HepG2 (cell line): ENCODE data around the gene GMPPA. TPM values are rescaled to one million over a fixed set of nuclear protein-coding genes. Genes with fewer than 3 reads are reported as not detected.

ENCODE experiments used
- ARHGAP35 ChIP-seq: sonication (generic); formaldehyde crosslinking; IDR thresholded peaks from 2 replicates; pipeline ENCODE4 v1.9.0; 2022; ENCODE audit warnings: mild to moderate bottlenecking, inconsistent platforms, moderate library complexity, missing genetic modification reagents, borderline replicate concordance
- ATF7 ChIP-seq, 2 experiments: fragments of 450-650 bp in 1 of 2; sonication (generic) in 1 of 2; formaldehyde crosslinking in 1 of 2; IDR thresholded peaks; 2 replicates each; pipeline versions ENCODE4 v1.4.0 to v1.6.1; 2016 to 2020; ENCODE audit warnings: antibody characterized with exemption in 1 of 2, mild to moderate bottlenecking in 1 of 2, missing genetic modification reagents in 1 of 2
- GFI1 ChIP-seq: sonication (generic); formaldehyde crosslinking; IDR thresholded peaks from 2 replicates; pipeline ENCODE4 v1.5.0; 2020; ENCODE audit warnings: missing genetic modification reagents, mild to moderate bottlenecking, borderline replicate concordance
- KLF9 ChIP-seq: IDR thresholded peaks from 2 replicates; pipeline ENCODE4 v1.6.1; 2016; ENCODE audit warnings: low read depth
- MED1 ChIP-seq: sonication (generic); formaldehyde crosslinking; IDR thresholded peaks from 2 replicates; pipeline ENCODE4 v1.4.0; 2020; ENCODE audit warnings: missing genetic modification reagents
- MIER2 ChIP-seq: IDR thresholded peaks from 2 replicates; pipeline ENCODE4 v1.6.1; 2016; ENCODE audit warnings: missing biosample characterization, missing genetic modification reagents
- MXI1 ChIP-seq: IDR thresholded peaks from 3 replicates; pipeline ENCODE4 v1.6.1; 2012; ENCODE audit warnings: low read depth, low read length, inconsistent platforms, borderline replicate concordance
- NR2C2 ChIP-seq: sonication (generic); formaldehyde crosslinking; IDR thresholded peaks from 2 replicates; pipeline ENCODE4 v1.4.0; 2020; ENCODE audit warnings: missing genetic modification reagents, mild to moderate bottlenecking, moderate library complexity, borderline replicate concordance
- POLR2A ChIP-seq, 2 experiments: IDR thresholded peaks; 2 replicates each; pipeline ENCODE4 v1.6.1; 2011; ENCODE audit warnings: low read depth in 2 of 2, low read length in 2 of 2, mild to moderate bottlenecking in 1 of 2, moderate library complexity in 1 of 2; ENCODE audit not compliant: insufficient read depth in 1 of 2
- RNF2 ChIP-seq: fragments of 450-650 bp; conservative IDR thresholded peaks from 2 replicates; pipeline ENCODE4 v1.6.1; 2016; ENCODE audit warnings: low read depth
- SALL1 ChIP-seq: sonication (generic); formaldehyde crosslinking; IDR thresholded peaks from 2 replicates; pipeline ENCODE4 v1.8.0; 2022; ENCODE audit warnings: mild to moderate bottlenecking, missing genetic modification reagents
- SOX13 ChIP-seq, 3 experiments: fragments of 450-650 bp in 1 of 3; sonication (generic) in 1 of 3; formaldehyde crosslinking in 1 of 3; IDR thresholded peaks in 2 of 3; conservative IDR thresholded peaks in 1 of 3; 2 replicates each; pipeline versions ENCODE4 v1.5.0 to v1.6.1; 2016 to 2020; ENCODE audit warnings: antibody characterized with exemption in 1 of 3, mild to moderate bottlenecking in 1 of 3, missing compliant biosample characterization in 1 of 3, missing genetic modification reagents in 1 of 3, moderate library complexity in 1 of 3
- ZBTB38 ChIP-seq: sonication (generic); formaldehyde crosslinking; IDR thresholded peaks from 2 replicates; pipeline ENCODE4 v1.5.1; 2020; ENCODE audit warnings: mild to moderate bottlenecking, missing genetic modification reagents
- ZFAT ChIP-seq: sonication (generic); formaldehyde crosslinking; conservative IDR thresholded peaks from 2 replicates; pipeline ENCODE4 v1.8.1; 2023; ENCODE audit warnings: missing genetic modification reagents, inconsistent platforms
- ZNF282 ChIP-seq: fragments of 450-650 bp; IDR thresholded peaks from 2 replicates; pipeline ENCODE4 v1.6.1; 2018; ENCODE audit not compliant: partially characterized antibody
- ZNF564 ChIP-seq: sonication (generic); formaldehyde crosslinking; IDR thresholded peaks from 2 replicates; pipeline ENCODE4 v1.8.1; 2023; ENCODE audit warnings: mild to moderate bottlenecking, missing genetic modification reagents
- polyA plus RNA-seq, 8 experiments: library from polyadenylated mRNA; depleted of rRNA in 3 of 8; stranded (reverse) in 7 of 8; unstranded in 1 of 8; fragments of >200 nt; fragmentation: Illumina TruSeq in 4 of 8; extraction: Trizol in 4 of 8; gene quantifications; 2 replicates each; pipeline versions ENCODE4 v1.2.1 to v1.2.3, GENCODE V29; 2011 to 2016; ENCODE audit warnings: low read depth in 4 of 8, missing spikeins in 1 of 8, mixed read lengths in 1 of 8; ENCODE audit not compliant: insufficient read depth in 1 of 8
- total RNA-seq, 5 experiments: library from RNA; depleted of rRNA; stranded (reverse); fragments of >200 nt; fragmentation: Illumina TruSeq; extraction: Trizol; gene quantifications; 2 replicates each; pipeline ENCODE4 v1.2.3, GENCODE V29; 2016; ENCODE audit warnings: low read depth in 1 of 5
- TF ChIP-seq, protein P1 (sequence below): sonication (generic); formaldehyde crosslinking; IDR thresholded peaks from 2 replicates; pipeline ENCODE4 v1.4.0; 2020; ENCODE audit warnings: missing genetic modification reagents, borderline replicate concordance
- TF ChIP-seq, protein P2 (sequence below): sonication (generic); formaldehyde crosslinking; IDR thresholded peaks from 2 replicates; pipeline ENCODE4 v1.5.0; 2020; ENCODE audit warnings: mild to moderate bottlenecking, missing genetic modification reagents, borderline replicate concordance
- TF ChIP-seq, protein P3 (sequence below): sonication (generic); formaldehyde crosslinking; IDR thresholded peaks from 2 replicates; pipeline ENCODE4 v1.8.0; 2023; ENCODE audit warnings: mild to moderate bottlenecking, missing genetic modification reagents
- TF ChIP-seq, protein P4 (sequence below): IDR thresholded peaks from 2 replicates; pipeline ENCODE4 v1.6.1; 2018; ENCODE audit warnings: missing genetic modification reagents
- TF ChIP-seq, protein P5 (sequence below): sonication (generic); formaldehyde crosslinking; IDR thresholded peaks from 2 replicates; pipeline ENCODE4 v1.5.0; 2020; ENCODE audit warnings: mild to moderate bottlenecking, missing genetic modification reagents

The GMPPA gene
- total and polyA plus RNA-seq, 2 of the 13 experiments (the other 11 are each of a cell fraction or from before 2014, with no cell fraction given), result 81.1 to 106 TPM

DNA sequence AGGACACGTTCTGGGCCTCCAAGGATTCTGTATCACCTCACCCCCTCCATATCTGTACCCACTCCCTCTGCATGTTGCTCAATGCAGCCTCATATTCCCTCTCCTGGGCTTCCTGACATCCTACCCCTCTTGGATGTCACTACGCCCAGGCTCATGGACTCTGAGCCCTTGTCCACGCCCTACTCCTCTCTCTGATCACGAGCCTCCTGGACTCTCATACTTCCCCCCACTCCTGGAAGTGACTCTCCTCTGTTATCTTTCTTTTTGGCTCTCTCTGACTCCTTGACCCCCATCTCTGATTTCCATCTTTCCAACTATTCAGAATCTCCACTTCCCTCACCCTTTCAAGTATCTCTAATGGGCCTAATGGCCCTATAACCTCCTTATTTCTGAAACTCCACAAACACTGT lies 47.3 kb downstream of the GMPPA start (continued):
- TF ChIP-seq, protein P1, sequence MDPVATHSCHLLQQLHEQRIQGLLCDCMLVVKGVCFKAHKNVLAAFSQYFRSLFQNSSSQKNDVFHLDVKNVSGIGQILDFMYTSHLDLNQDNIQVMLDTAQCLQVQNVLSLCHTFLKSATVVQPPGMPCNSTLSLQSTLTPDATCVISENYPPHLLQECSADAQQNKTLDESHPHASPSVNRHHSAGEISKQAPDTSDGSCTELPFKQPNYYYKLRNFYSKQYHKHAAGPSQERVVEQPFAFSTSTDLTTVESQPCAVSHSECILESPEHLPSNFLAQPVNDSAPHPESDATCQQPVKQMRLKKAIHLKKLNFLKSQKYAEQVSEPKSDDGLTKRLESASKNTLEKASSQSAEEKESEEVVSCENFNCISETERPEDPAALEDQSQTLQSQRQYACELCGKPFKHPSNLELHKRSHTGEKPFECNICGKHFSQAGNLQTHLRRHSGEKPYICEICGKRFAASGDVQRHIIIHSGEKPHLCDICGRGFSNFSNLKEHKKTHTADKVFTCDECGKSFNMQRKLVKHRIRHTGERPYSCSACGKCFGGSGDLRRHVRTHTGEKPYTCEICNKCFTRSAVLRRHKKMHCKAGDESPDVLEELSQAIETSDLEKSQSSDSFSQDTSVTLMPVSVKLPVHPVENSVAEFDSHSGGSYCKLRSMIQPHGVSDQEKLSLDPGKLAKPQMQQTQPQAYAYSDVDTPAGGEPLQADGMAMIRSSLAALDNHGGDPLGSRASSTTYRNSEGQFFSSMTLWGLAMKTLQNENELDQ (CRISPR knock-in tag), result no peak
- TF ChIP-seq, protein P2, sequence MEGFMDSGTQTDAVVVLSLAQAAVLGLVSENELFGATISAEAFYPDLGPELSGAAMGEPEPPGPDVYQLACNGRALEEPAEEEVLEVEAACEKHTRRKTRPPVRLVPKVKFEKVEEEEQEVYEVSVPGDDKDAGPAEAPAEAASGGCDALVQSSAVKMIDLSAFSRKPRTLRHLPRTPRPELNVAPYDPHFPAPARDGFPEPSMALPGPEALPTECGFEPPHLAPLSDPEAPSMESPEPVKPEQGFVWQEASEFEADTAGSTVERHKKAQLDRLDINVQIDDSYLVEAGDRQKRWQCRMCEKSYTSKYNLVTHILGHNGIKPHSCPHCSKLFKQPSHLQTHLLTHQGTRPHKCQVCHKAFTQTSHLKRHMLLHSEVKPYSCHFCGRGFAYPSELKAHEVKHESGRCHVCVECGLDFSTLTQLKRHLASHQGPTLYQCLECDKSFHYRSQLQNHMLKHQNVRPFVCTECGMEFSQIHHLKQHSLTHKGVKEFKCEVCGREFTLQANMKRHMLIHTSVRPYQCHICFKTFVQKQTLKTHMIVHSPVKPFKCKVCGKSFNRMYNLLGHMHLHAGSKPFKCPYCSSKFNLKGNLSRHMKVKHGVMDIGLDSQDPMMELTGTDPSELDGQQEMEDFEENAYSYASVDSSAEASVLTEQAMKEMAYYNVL (CRISPR knock-in tag), result 0 out of 2 replicates have a peak, but pooled peaks have one; percentile 83
- TF ChIP-seq ZNF282 (no peak), ARHGAP35 (CRISPR knock-in tag) (no peak), POLR2A (IDR thresholded peaks at IDR 0.05; ENCODE audit: insufficient read depth in 1 of 2, low read depth in 2 of 2, low read length in 2 of 2) (no peak), NR2C2 (CRISPR knock-in tag) (peak; percentile 40; the same call in 1 of the 2 replicates), ZFAT (CRISPR knock-in tag) (no peak), RNF2 (no peak), MIER2 (CRISPR knock-in tag) (peak; percentile 92), ZNF564 (CRISPR knock-in tag) (no peak), MED1 (CRISPR knock-in tag) (peak; percentile 87), MXI1 (peak; percentile 55; the same call in 1 of the 3 replicates), KLF9 (CRISPR knock-in tag) (0 out of 2 replicates have a peak, but pooled peaks have one; percentile 41), GFI1 (CRISPR knock-in tag) (peak; percentile 38; the same call in 1 of the 2 replicates), ATF7 (IDR thresholded peaks at IDR 0.05) (no peak), ATF7 (CRISPR knock-in tag; IDR thresholded peaks at IDR 0.05) (no peak), ZBTB38 (CRISPR knock-in tag) (peak; percentile 47; the same call in 1 of the 2 replicates), SALL1 (peak; percentile 87), SOX13 (IDR thresholded peaks at IDR 0.05) (no peak), SOX13 (CRISPR knock-in tag; conservative IDR thresholded peaks at IDR 0.05 in 1 of 2, IDR thresholded peaks at IDR 0.05 in 1 of 2) (peak in 1 of 2 experiments; percentile 54; a peak in 1 of 4 replicates)
- TF ChIP-seq, protein P3, sequence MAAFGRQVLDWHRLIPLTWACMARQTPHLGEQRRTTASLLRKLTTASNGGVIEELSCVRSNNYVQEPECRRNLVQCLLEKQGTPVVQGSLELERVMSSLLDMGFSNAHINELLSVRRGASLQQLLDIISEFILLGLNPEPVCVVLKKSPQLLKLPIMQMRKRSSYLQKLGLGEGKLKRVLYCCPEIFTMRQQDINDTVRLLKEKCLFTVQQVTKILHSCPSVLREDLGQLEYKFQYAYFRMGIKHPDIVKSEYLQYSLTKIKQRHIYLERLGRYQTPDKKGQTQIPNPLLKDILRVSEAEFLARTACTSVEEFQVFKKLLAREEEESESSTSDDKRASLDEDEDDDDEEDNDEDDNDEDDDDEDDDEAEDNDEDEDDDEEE, result no peak
- TF ChIP-seq, protein P4, sequence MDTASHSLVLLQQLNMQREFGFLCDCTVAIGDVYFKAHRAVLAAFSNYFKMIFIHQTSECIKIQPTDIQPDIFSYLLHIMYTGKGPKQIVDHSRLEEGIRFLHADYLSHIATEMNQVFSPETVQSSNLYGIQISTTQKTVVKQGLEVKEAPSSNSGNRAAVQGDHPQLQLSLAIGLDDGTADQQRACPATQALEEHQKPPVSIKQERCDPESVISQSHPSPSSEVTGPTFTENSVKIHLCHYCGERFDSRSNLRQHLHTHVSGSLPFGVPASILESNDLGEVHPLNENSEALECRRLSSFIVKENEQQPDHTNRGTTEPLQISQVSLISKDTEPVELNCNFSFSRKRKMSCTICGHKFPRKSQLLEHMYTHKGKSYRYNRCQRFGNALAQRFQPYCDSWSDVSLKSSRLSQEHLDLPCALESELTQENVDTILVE (CRISPR knock-in tag), result peak; percentile 81; the same call in 1 of the 2 replicates
- TF ChIP-seq, protein P5, sequence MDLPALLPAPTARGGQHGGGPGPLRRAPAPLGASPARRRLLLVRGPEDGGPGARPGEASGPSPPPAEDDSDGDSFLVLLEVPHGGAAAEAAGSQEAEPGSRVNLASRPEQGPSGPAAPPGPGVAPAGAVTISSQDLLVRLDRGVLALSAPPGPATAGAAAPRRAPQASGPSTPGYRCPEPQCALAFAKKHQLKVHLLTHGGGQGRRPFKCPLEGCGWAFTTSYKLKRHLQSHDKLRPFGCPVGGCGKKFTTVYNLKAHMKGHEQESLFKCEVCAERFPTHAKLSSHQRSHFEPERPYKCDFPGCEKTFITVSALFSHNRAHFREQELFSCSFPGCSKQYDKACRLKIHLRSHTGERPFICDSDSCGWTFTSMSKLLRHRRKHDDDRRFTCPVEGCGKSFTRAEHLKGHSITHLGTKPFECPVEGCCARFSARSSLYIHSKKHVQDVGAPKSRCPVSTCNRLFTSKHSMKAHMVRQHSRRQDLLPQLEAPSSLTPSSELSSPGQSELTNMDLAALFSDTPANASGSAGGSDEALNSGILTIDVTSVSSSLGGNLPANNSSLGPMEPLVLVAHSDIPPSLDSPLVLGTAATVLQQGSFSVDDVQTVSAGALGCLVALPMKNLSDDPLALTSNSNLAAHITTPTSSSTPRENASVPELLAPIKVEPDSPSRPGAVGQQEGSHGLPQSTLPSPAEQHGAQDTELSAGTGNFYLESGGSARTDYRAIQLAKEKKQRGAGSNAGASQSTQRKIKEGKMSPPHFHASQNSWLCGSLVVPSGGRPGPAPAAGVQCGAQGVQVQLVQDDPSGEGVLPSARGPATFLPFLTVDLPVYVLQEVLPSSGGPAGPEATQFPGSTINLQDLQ (CRISPR knock-in tag), result no peak
